ENCODE data around the gene UBE2I. TPM values are rescaled to one million over a fixed set of nuclear protein-coding genes. Genes with fewer than 3 reads are reported as not detected.

UBE2I gene
- total RNA-seq, 1 donor from 2014 or later = 256 TPM

GRCh38 chr16:1335996-1336395 is 26.6 kb downstream of the UBE2I start:
- Mint-ChIP-seq H3K9me3 (ENCODE audit: unreplicated experiment) (peaks cover 6% of the 10 kb centered on the region), H3K4me3 (ENCODE audit: unreplicated experiment) (no peak overlapping the region), H3K27ac (ENCODE audit: unreplicated experiment) (no peak overlapping the region), H3K4me1 (ENCODE audit: low read depth, unreplicated experiment) (peaks cover 2% of the 10 kb centered on the region), H3K27me3 (ENCODE audit: unreplicated experiment) (peaks cover 9% of the 10 kb centered on the region), H3K36me3 (ENCODE audit: unreplicated experiment) (no peaks in the 10 kb centered on the region)
- DNase-seq = peak; percentile 68
- TF ChIP-seq CTCF (IDR thresholded peaks at IDR 0.05; ENCODE audit: partially characterized antibody, unreplicated experiment) = no peak

DNA sequence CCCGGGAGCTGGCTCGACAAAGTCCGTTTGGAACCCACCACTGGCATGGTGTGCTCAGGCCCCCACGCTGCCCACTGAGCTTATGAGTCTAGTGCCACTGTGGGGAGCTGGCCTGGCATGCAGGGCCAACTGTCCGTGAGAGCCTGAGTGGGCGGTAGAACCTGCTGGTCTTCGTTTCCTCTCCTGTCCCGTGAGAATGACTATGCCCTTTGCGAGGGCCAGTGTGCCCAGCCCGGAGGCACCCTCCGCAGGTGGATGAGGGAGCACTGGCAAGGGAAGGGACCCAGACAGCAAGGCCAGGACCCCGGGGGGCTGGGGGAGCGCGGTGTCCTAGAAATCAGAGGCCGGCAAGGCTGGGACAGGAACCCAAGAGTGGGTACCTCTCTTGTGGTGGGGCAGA is 27.2 kb downstream of the UBE2I start:
- H3K27ac Mint-ChIP-seq (ENCODE audit: unreplicated experiment) = no peak overlapping the region
- no peak overlapping the region for H3K4me3 Mint-ChIP-seq (ENCODE audit: unreplicated experiment)
- no peaks in the 10 kb centered on the region for H3K36me3 Mint-ChIP-seq (ENCODE audit: unreplicated experiment)
- H3K27me3 Mint-ChIP-seq (ENCODE audit: unreplicated experiment) = peaks cover 9% of the 10 kb centered on the region
- DNase-seq = no peak
- no peak for TF ChIP-seq CTCF (IDR thresholded peaks at IDR 0.05; ENCODE audit: partially characterized antibody, unreplicated experiment)
- H3K9me3 Mint-ChIP-seq (ENCODE audit: unreplicated experiment) = peaks cover 6% of the 10 kb centered on the region
- H3K4me1 Mint-ChIP-seq (ENCODE audit: low read depth, unreplicated experiment) = peaks cover 2% of the 10 kb centered on the region

DNA sequence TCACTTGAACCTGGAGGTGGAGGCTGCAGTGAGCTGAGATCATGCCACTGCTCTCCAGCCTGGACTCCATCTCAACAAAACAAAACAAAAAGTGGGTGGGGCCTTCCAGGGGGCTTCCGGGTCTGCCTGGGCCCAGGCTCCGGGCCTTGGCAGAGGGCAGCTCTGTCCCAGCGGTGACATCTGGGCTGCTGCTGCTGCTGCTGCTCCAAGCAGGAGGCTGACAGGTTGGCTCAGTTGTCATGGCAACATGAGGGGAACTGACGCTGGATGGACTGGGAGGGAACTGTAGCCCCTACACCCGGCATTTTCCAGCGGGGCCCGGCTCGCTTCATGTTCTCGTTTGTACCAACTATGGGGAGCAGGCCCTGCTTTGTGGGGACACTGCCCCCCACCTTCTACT is 28.1 kb downstream of the UBE2I start:
- Mint-ChIP-seq H3K9me3 (ENCODE audit: unreplicated experiment) (peaks cover 8% of the 10 kb centered on the region), H3K27ac (ENCODE audit: unreplicated experiment) (no peak overlapping the region), H3K4me3 (ENCODE audit: unreplicated experiment) (no peak overlapping the region), H3K27me3 (ENCODE audit: unreplicated experiment) (peaks cover 8% of the 10 kb centered on the region), H3K36me3 (ENCODE audit: unreplicated experiment) (no peaks in the 10 kb centered on the region), H3K4me1 (ENCODE audit: low read depth, unreplicated experiment) (peaks cover 2% of the 10 kb centered on the region)
- DNase-seq = peak; percentile 62
- no peak for TF ChIP-seq CTCF (IDR thresholded peaks at IDR 0.05; ENCODE audit: partially characterized antibody, unreplicated experiment)

DNA sequence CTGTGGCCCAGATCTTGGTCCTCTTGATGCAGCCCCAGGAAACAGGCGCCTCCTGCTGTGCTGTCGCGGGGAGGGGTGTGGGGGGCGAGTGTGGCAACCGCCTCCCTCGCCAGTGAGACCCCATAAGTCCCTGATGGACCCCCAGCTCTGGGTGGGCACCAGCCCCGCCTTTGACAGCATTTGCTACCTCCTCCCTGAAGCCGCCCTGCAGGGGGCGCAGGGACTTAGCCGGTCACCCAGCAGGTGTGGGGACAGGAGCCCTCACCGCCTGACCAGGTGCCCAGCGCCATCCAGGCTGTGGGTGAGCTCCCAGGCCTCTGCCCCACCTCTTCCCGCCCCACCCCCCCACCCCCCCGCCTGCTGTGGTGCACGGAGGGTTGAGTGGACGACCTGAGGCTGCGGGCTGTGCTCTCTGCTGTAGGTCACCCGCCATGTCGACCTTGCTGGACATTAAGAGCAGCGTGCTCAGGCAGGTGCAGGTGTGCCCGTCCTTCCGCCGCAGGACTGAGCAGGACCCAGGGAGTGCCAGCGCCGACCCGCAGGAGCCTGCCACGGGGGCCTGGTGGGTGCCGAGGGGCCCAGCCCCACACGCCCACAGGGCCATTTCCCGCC is 28.8 kb downstream of the UBE2I start:
- Mint-ChIP-seq H3K27me3 (ENCODE audit: unreplicated experiment) (peaks cover 11% of the 10 kb centered on the region), H3K4me1 (ENCODE audit: low read depth, unreplicated experiment) (peaks cover 2% of the 10 kb centered on the region), H3K4me3 (ENCODE audit: unreplicated experiment) (no peak overlapping the region), H3K27ac (ENCODE audit: unreplicated experiment) (no peak overlapping the region), H3K9me3 (ENCODE audit: unreplicated experiment) (peaks cover 15% of the 10 kb centered on the region), H3K36me3 (ENCODE audit: unreplicated experiment) (no peaks in the 10 kb centered on the region)
- peak; percentile 56 for TF ChIP-seq CTCF (IDR thresholded peaks at IDR 0.05; ENCODE audit: partially characterized antibody, unreplicated experiment)
- DNase-seq = peak; percentile 69

GRCh38 chr16:1338855-1339675 is 29.6 kb downstream of the UBE2I start:
- Mint-ChIP-seq H3K4me1 (ENCODE audit: low read depth, unreplicated experiment) (peaks cover 2% of the 10 kb centered on the region), H3K27ac (ENCODE audit: unreplicated experiment) (no peak overlapping the region), H3K9me3 (ENCODE audit: unreplicated experiment) (peaks cover 15% of the 10 kb centered on the region), H3K4me3 (ENCODE audit: unreplicated experiment) (no peak overlapping the region), H3K36me3 (ENCODE audit: unreplicated experiment) (no peaks in the 10 kb centered on the region), H3K27me3 (ENCODE audit: unreplicated experiment) (peaks cover 14% of the 10 kb centered on the region)
- DNase-seq = no peak
- no peak for TF ChIP-seq CTCF (IDR thresholded peaks at IDR 0.05; ENCODE audit: partially characterized antibody, unreplicated experiment)
